ENCODE results near the gene CAMK2N1. TPM values are rescaled to one million over a fixed set of nuclear protein-coding genes. Genes with fewer than 3 reads are reported as not detected.

The CAMK2N1 gene
- polyA plus RNA-seq, 1 donor (not counting 4 experiments of a cell fraction or from before 2014, with no cell fraction given): 46.0 TPM

- no peak overlapping the region for H3K27ac ChIP-seq (ENCODE audit: control insufficient read depth, insufficient read depth, low read length)
- no peak overlapping the region for H2AFZ ChIP-seq (ENCODE audit: control insufficient read depth, low read length)
- H3K27me3 ChIP-seq (ENCODE audit: control insufficient read depth, extremely low read depth, insufficient read depth, low read length): no peaks in the 10 kb centered on the region
- H3K4me2 ChIP-seq (ENCODE audit: control insufficient read depth, extremely low read depth, insufficient read depth, low read depth, low read length): no peak overlapping the region
- no peaks in the 10 kb centered on the region for H3K9me1 ChIP-seq (ENCODE audit: control insufficient read depth, extremely low read depth, insufficient read depth, low read length)
- no peaks in the 10 kb centered on the region for H3K79me2 ChIP-seq (ENCODE audit: control insufficient read depth, insufficient read depth, low read length)
- H3K4me3 ChIP-seq (ENCODE audit: control insufficient read depth in 2 of 3, extremely low read depth in 1 of 3, insufficient read depth in 2 of 3, low read depth in 1 of 3, low read length in 3 of 3): no peak overlapping the region
- no peaks in the 10 kb centered on the region for H4K20me1 ChIP-seq (ENCODE audit: control insufficient read depth, extremely low read depth, insufficient read depth, low read length)
- no peak for DNase-seq (ENCODE audit: low read depth, low spot score)
- H3K36me3 ChIP-seq (ENCODE audit: control insufficient read depth in 2 of 2, extremely low read depth in 1 of 2, insufficient read depth in 2 of 2, low read length in 2 of 2): no peaks in the 10 kb centered on the region
- H3K9ac ChIP-seq (ENCODE audit: control insufficient read depth, extremely low read depth, insufficient read depth, low read length): no peak overlapping the region
- TF ChIP-seq EZH2 (IDR thresholded peaks at IDR 0.05; ENCODE audit: low read length): no peak
- TF ChIP-seq CTCF (optimal IDR thresholded peaks at IDR 0.05 in 1 of 3, IDR thresholded peaks at IDR 0.05 in 1 of 3, conservative IDR thresholded peaks at IDR 0.05 in 1 of 3; ENCODE audit: extremely low read depth in 1 of 3, insufficient read depth in 2 of 3, low read length in 3 of 3): no peak
- H3K4me1 ChIP-seq (ENCODE audit: control insufficient read depth, extremely low read depth, insufficient read depth, low read length): no peaks in the 10 kb centered on the region
- FAIRE-seq: no peak
- H3K9me3 ChIP-seq (ENCODE audit: control insufficient read depth, low read depth, low read length): no peaks in the 10 kb centered on the region
- dilution Hi-C loops (cut with MboI; ENCODE audit: extremely low pct_ligation_motif_present, low sequenced_read_pairs): no loop called here
Observed at GRCh38 chr1:20443703-20444586, 42.1 kb downstream of the CAMK2N1 start.

GRCh38 chr1:20442920-20443625, 42.9 kb downstream of the CAMK2N1 start:
- Histone ChIP-seq H3K27me3 (ENCODE audit: control insufficient read depth, extremely low read depth, insufficient read depth, low read length) (no peaks in the 10 kb centered on the region), H3K4me3 (ENCODE audit: control insufficient read depth in 2 of 3, extremely low read depth in 1 of 3, insufficient read depth in 2 of 3, low read depth in 1 of 3, low read length in 3 of 3) (no peak overlapping the region), H3K27ac (ENCODE audit: control insufficient read depth, insufficient read depth, low read length) (no peak overlapping the region), H3K36me3 (ENCODE audit: control insufficient read depth in 2 of 2, extremely low read depth in 1 of 2, insufficient read depth in 2 of 2, low read length in 2 of 2) (no peaks in the 10 kb centered on the region), H3K9me3 (ENCODE audit: control insufficient read depth, low read depth, low read length) (no peaks in the 10 kb centered on the region), H3K4me2 (ENCODE audit: control insufficient read depth, extremely low read depth, insufficient read depth, low read depth, low read length) (no peak overlapping the region), H2AFZ (ENCODE audit: control insufficient read depth, low read length) (no peak overlapping the region), H3K4me1 (ENCODE audit: control insufficient read depth, extremely low read depth, insufficient read depth, low read length) (no peaks in the 10 kb centered on the region), H3K79me2 (ENCODE audit: control insufficient read depth, insufficient read depth, low read length) (no peaks in the 10 kb centered on the region), H3K9ac (ENCODE audit: control insufficient read depth, extremely low read depth, insufficient read depth, low read length) (no peak overlapping the region), H3K9me1 (ENCODE audit: control insufficient read depth, extremely low read depth, insufficient read depth, low read length) (no peaks in the 10 kb centered on the region), H4K20me1 (ENCODE audit: control insufficient read depth, extremely low read depth, insufficient read depth, low read length) (no peaks in the 10 kb centered on the region)
- FAIRE-seq: no peak
- no peak for DNase-seq (ENCODE audit: low read depth, low spot score)
- TF ChIP-seq CTCF (optimal IDR thresholded peaks at IDR 0.05 in 1 of 3, IDR thresholded peaks at IDR 0.05 in 1 of 3, conservative IDR thresholded peaks at IDR 0.05 in 1 of 3; ENCODE audit: extremely low read depth in 1 of 3, insufficient read depth in 2 of 3, low read length in 3 of 3): no peak
- TF ChIP-seq EZH2 (IDR thresholded peaks at IDR 0.05; ENCODE audit: low read length): no peak
- dilution Hi-C loops (cut with MboI; ENCODE audit: extremely low pct_ligation_motif_present, low sequenced_read_pairs): no loop called here
